SK-N-SH treated with all-trans-retinoic acid at 6 μM for 48 hours (cell line): ENCODE measurements around the gene PERCC1.

Source experiments
- ATAC-seq: fragments of 200-7000 bp; cut with Tn5 transposase; 3 replicates; pipeline ENCODE4 v1.9.1; 2020; ENCODE audit warnings: mild to moderate bottlenecking, moderate library complexity
- ARNTL ChIP-seq: fragments of 450-650 bp; formaldehyde crosslinking; IDR thresholded peaks from 2 replicates; pipeline ENCODE4 v1.5.0; 2020; ENCODE audit warnings: low read depth, mild to moderate bottlenecking, moderate library complexity, borderline replicate concordance
- BACH2 ChIP-seq: fragments of 250-450 bp; sonication (Bioruptor Pico); IDR thresholded peaks from 2 replicates; pipeline ENCODE4 v1.9.0; 2021; ENCODE audit warnings: mild to moderate bottlenecking, borderline replicate concordance
- CSDC2 ChIP-seq: fragments of 250-450 bp; sonication (Bioruptor Pico); IDR thresholded peaks from 2 replicates; pipeline ENCODE4 v1.5.0; 2020; ENCODE audit warnings: mild to moderate bottlenecking, moderate library complexity
- ESRRG ChIP-seq: fragments of 250-450 bp; sonication (Bioruptor Pico); IDR thresholded peaks from 2 replicates; pipeline ENCODE4 v1.6.1; 2021; ENCODE audit warnings: mild to moderate bottlenecking
- GLIS3 ChIP-seq: fragments of 250-450 bp; sonication (Bioruptor Pico); IDR thresholded peaks from 2 replicates; pipeline ENCODE4 v1.5.0; 2020; ENCODE audit warnings: mild to moderate bottlenecking, moderate library complexity
- ISL1 ChIP-seq: fragments of 250-450 bp; sonication (Bioruptor Pico); IDR thresholded peaks from 2 replicates; pipeline ENCODE4 v2.1.2; 2022; ENCODE audit warnings: mild to moderate bottlenecking, moderate library complexity
- PPARA ChIP-seq: fragments of 250-450 bp; sonication (Bioruptor Pico); IDR thresholded peaks from 2 replicates; pipeline ENCODE4 v1.5.0; 2020; ENCODE audit warnings: mild to moderate bottlenecking, borderline replicate concordance
- RARB ChIP-seq: fragments of 250-450 bp; sonication (Bioruptor Pico); IDR thresholded peaks from 2 replicates; pipeline ENCODE4 v1.8.0; 2021; ENCODE audit warnings: mild to moderate bottlenecking, moderate library complexity
- SNAI2 ChIP-seq: fragments of 250-450 bp; sonication (Bioruptor Pico); IDR thresholded peaks from 2 replicates; pipeline ENCODE4 v1.5.0; 2020; ENCODE audit warnings: mild to moderate bottlenecking, moderate library complexity
- TCF4 ChIP-seq: fragments of 250-450 bp; sonication (Bioruptor Pico); IDR thresholded peaks from 2 replicates; pipeline ENCODE4 v1.8.0; 2021; ENCODE audit warnings: mild to moderate bottlenecking, moderate library complexity, borderline replicate concordance
- ZFP3 ChIP-seq: fragments of 250-450 bp; sonication (Bioruptor Pico); IDR thresholded peaks from 2 replicates; pipeline ENCODE4 v1.5.0; 2020; ENCODE audit warnings: mild to moderate bottlenecking, moderate library complexity
- ZFP30 ChIP-seq: fragments of 450-650 bp; formaldehyde crosslinking; IDR thresholded peaks from 2 replicates; pipeline ENCODE4 v1.5.0; 2022; ENCODE audit warnings: mild to moderate bottlenecking, moderate library complexity
- ZNF565 ChIP-seq: fragments of 450-650 bp; formaldehyde crosslinking; conservative IDR thresholded peaks from 2 replicates; pipeline ENCODE4 v1.5.0; 2020; ENCODE audit warnings: low read depth, mild to moderate bottlenecking, moderate library complexity
- ZNF70 ChIP-seq: fragments of 450-650 bp; formaldehyde crosslinking; IDR thresholded peaks from 2 replicates; pipeline ENCODE4 v1.5.0; 2020; ENCODE audit warnings: mild to moderate bottlenecking, moderate library complexity
- ZNF8 ChIP-seq: fragments of 450-650 bp; formaldehyde crosslinking; IDR thresholded peaks from 2 replicates; pipeline ENCODE4 v1.5.0; 2020; ENCODE audit warnings: mild to moderate bottlenecking, moderate library complexity
- TF ChIP-seq, protein P1 (sequence below): fragments of 250-450 bp; sonication (Bioruptor Pico); IDR thresholded peaks from 2 replicates; pipeline ENCODE4 v1.8.0; 2021; ENCODE audit warnings: low read depth, mild to moderate bottlenecking, moderate library complexity, borderline replicate concordance
- TF ChIP-seq, protein P2 (sequence below): fragments of 250-450 bp; sonication (Bioruptor Pico); IDR thresholded peaks from 2 replicates; pipeline ENCODE4 v1.5.1; 2021; ENCODE audit warnings: mild to moderate bottlenecking, moderate library complexity
- TF ChIP-seq, protein P3 (sequence below): fragments of 250-450 bp; sonication (Bioruptor Pico); IDR thresholded peaks from 2 replicates; pipeline ENCODE4 v1.8.0; 2020; ENCODE audit warnings: mild to moderate bottlenecking, moderate library complexity, borderline replicate concordance
- TF ChIP-seq, protein P4 (sequence below): fragments of 250-450 bp; sonication (Bioruptor Pico); IDR thresholded peaks from 2 replicates; pipeline ENCODE4 v1.5.1; 2020; ENCODE audit warnings: low read depth, mild to moderate bottlenecking, moderate library complexity

PERCC1 gene

DNA sequence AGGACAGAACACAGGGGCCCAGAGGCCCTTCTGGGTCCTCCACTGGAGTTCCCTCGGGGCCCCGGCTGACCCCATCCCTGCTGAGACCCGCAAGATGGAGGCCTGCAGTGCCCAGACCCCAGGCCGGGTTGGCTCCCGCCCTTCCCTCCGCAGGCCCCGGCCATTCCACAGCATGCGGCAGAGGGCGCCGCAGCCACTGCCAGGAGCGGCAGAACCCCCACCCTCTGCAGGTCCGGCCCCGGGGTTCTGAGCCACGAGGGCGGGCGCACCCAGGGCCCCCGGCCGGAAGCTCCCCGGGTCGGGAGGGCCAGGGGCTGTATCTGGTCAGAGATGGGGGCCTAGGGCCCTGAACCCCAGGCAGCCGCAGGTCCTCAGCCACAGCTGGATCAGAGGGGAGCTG, 2.4 kb upstream of the PERCC1 start (continued):
- TF ChIP-seq TCF4 (CRISPR knock-in tag), result no peak
- TF ChIP-seq, protein P1, sequence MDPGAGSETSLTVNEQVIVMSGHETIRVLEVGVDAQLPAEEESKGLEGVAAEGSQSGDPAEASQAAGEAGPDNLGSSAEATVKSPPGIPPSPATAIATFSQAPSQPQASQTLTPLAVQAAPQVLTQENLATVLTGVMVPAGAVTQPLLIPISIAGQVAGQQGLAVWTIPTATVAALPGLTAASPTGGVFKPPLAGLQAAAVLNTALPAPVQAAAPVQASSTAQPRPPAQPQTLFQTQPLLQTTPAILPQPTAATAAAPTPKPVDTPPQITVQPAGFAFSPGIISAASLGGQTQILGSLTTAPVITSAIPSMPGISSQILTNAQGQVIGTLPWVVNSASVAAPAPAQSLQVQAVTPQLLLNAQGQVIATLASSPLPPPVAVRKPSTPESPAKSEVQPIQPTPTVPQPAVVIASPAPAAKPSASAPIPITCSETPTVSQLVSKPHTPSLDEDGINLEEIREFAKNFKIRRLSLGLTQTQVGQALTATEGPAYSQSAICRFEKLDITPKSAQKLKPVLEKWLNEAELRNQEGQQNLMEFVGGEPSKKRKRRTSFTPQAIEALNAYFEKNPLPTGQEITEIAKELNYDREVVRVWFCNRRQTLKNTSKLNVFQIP, result no peak
- no peak for TF ChIP-seq RARB
- TF ChIP-seq, protein P2, sequence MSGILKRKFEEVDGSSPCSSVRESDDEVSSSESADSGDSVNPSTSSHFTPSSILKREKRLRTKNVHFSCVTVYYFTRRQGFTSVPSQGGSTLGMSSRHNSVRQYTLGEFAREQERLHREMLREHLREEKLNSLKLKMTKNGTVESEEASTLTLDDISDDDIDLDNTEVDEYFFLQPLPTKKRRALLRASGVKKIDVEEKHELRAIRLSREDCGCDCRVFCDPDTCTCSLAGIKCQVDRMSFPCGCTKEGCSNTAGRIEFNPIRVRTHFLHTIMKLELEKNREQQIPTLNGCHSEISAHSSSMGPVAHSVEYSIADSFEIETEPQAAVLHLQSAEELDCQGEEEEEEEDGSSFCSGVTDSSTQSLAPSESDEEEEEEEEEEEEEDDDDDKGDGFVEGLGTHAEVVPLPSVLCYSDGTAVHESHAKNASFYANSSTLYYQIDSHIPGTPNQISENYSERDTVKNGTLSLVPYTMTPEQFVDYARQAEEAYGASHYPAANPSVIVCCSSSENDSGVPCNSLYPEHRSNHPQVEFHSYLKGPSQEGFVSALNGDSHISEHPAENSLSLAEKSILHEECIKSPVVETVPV (CRISPR knock-in tag), result no peak

DNA sequence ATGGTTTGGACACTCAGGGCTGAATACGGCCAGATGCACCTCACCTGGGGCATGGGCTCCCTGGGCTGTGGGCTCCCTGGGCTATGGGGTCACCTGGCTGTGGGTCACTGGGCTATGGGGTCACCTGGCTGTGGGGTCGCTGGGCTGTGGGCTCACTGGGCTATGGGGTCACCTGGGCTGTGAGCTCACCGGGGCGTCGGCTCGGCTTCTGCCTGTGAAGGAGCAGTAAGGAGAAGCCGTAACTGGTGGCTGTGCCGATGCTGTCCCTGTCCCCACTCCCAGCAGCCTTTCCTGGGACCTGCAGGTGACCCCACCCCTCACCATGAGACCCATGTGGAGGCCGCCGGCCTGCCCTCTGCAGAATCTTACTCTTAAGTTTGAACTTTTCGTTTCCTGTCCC, 1.9 kb upstream of the PERCC1 start:
- no peak for TF ChIP-seq SNAI2
- no peak for ATAC-seq

DNA sequence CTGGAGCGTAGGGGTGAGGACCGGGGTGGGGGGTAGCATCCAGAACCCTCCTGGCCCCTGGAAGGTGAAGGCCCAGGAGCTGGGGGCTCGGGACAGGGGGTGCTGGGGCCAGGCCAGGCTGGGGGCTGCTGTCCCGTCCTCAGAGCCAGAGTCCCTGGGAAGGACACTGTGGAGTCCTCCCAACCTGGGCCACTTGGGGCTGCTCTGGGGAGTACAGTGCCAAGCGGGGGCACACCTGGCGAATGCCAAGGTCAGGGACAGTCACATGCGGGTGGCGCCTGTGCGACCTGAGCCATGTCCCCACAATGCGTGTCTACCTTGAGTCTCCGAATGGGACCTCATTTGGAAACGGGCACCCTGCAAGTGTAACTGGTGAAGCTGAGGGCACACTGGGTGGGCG, 1.2 kb upstream of the PERCC1 start:
- no peak for TF ChIP-seq ARNTL
- TF ChIP-seq, protein P3, sequence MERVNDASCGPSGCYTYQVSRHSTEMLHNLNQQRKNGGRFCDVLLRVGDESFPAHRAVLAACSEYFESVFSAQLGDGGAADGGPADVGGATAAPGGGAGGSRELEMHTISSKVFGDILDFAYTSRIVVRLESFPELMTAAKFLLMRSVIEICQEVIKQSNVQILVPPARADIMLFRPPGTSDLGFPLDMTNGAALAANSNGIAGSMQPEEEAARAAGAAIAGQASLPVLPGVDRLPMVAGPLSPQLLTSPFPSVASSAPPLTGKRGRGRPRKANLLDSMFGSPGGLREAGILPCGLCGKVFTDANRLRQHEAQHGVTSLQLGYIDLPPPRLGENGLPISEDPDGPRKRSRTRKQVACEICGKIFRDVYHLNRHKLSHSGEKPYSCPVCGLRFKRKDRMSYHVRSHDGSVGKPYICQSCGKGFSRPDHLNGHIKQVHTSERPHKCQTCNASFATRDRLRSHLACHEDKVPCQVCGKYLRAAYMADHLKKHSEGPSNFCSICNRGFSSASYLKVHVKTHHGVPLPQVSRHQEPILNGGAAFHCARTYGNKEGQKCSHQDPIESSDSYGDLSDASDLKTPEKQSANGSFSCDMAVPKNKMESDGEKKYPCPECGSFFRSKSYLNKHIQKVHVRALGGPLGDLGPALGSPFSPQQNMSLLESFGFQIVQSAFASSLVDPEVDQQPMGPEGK (CRISPR knock-in tag), result no peak
- TF ChIP-seq ZFP30 (CRISPR knock-in tag), result no peak
- no peak for TF ChIP-seq PPARA (CRISPR knock-in tag)
- TF ChIP-seq ESRRG (CRISPR knock-in tag), result no peak
- TF ChIP-seq ZFP3 (CRISPR knock-in tag), result no peak
- ATAC-seq, result no peak

DNA sequence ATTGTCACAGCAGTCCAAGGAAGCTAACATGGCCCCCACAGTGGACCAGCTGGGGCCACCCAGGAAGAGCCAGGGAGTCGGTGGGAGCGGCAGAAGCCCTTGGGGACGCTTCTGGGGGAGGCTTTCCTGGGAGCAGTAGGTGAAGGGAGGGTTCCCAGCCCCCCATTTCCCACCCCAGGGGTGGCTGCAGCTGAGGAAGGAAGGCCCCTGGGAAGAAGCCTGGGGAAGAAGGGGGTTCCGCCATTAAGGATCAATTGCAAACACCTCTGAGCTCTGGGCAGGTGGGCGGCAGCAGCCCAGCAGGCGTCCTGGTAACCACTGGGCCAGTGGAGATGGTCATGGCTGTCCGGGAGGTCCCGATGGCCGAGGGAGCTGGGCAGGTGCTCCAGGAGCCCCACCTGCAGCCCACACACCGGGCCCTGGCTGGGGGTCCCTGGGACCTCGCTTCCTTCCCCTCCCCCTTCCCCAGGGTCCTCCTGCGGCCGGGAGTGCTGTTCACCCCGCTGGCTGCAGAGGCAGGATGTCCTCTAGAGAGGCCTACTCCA, 592 bp upstream of the PERCC1 start:
- TF ChIP-seq, protein P2 (CRISPR knock-in tag), result no peak
- TF ChIP-seq ZNF565 (CRISPR knock-in tag) (no peak), CSDC2 (CRISPR knock-in tag) (no peak), ISL1 (CRISPR knock-in tag) (no peak), GLIS3 (no peak), ZFP30 (CRISPR knock-in tag) (no peak), ZNF70 (CRISPR knock-in tag) (no peak), BACH2 (CRISPR knock-in tag) (no peak), SNAI2 (no peak), ZNF8 (no peak), ZFP3 (CRISPR knock-in tag) (no peak), ESRRG (CRISPR knock-in tag) (no peak)
- TF ChIP-seq, protein P3 (CRISPR knock-in tag), result no peak
- TF ChIP-seq, protein P4, sequence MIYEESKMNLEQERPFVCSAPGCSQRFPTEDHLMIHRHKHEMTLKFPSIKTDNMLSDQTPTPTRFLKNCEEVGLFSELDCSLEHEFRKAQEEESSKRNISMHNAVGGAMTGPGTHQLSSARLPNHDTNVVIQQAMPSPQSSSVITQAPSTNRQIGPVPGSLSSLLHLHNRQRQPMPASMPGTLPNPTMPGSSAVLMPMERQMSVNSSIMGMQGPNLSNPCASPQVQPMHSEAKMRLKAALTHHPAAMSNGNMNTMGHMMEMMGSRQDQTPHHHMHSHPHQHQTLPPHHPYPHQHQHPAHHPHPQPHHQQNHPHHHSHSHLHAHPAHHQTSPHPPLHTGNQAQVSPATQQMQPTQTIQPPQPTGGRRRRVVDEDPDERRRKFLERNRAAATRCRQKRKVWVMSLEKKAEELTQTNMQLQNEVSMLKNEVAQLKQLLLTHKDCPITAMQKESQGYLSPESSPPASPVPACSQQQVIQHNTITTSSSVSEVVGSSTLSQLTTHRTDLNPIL (CRISPR knock-in tag), result no peak
- ATAC-seq, result no peak
